Midbrain (tissue), 1 donor: Measurements from ENCODE around the gene EFHD2.
A peak's percentile ranks its signal among the peaks of the same experiment; 100 is the strongest.
"Not testable (repeated sequence)": the region's sequence is repeated elsewhere in the genome, so short reads cannot be mapped to it uniquely, and the experiment has no call there.

ENCODE experiments used
- DNase-seq: peaks from one replicate; lab custom pipeline; 2025; lab: John Stamatoyannopoulos, UW

The EFHD2 gene

DNA sequence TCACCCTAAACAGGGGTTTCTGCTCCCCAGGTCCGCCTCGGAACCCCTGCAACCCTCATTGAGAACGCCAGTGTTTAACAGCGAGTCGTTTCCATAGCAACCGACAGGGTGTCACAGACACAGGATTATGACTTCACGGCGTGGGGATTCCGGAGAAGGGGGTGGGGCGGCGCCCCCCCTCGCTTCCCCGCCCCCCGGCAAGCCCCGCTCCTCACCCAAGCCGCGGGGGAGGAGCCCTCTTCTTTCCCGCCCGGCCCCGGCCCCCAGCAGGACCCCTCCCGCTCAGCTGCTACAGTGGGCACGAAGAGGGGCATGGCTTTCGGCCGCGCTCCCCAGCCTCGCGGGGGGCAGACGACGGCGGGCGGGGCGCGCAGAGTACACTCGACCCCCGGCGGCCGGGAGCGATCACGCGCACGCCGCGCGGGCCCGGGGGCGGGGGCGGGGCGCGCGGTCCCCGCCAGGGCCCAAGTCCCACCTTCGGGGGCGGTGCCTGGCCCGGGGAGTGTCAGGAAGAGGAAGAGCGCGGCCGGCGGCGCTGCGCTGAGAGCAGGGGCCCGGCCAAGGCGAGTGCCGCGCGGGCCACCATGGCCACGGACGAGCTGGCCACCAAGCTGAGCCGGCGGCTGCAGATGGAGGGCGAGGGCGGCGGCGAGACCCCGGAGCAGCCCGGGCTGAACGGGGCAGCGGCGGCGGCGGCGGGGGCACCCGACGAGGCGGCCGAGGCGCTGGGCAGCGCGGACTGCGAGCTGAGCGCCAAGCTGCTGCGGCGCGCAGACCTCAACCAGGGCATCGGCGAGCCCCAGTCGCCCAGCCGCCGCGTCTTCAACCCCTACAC, at the start of gene EFHD2:
EFHD2 (plus strand) TSS at position 501 of the 835 bp plus-strand sequence; CDS start at position 585, 84 bp downstream.
- peak; percentile 52 for DNase-seq

GRCh38 chr1:15360700-15361099, 49.0 kb upstream of the EFHD2 start:
- no peak for DNase-seq

- DNase-seq, result no peak
Measured at GRCh38 chr1:15362096-15362736, 47.5 kb upstream of the EFHD2 start.

DNA sequence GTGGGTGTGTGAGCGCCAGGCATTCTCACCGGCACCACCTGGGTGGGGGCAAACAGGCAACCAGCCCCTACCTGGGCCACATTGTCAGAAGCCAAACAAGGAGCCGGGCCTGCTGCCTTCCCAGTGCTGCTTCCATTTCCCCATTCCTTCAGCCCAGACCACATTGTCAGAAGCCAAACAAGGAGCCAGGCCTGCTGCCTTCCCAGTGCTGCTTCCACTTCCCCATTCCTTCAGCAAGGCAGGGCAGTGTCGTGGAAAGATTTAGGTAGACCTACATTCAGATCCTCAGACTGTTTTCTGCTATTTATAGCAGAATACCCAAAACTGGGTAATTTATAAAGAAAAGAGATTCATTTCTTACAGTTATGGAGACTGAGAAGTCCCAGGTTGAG, 47.0 kb upstream of the EFHD2 start:
- no peak for DNase-seq

DNA sequence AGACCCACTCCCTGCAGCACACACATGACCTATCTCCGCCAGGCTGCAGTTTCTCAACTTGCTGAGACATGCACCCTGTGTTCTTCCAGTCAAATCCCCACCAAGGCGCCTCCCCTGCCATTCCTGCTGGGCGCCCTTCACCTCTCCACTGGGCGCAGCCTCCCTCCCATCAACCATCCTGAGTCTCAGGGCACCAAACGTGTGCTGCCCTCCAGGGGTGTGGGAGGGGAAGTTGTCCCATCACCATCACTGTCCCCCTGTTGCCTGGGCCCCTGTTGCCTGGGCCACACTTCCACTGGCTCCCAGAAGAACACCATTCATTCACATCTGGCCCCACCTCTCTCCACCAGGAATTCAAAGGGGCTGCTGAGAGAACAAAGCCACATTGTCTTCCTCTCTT, 44.9 kb upstream of the EFHD2 start:
- DNase-seq, result no peak

- no peak for DNase-seq
Measured at GRCh38 chr1:15368888-15369287, 40.8 kb upstream of the EFHD2 start.

GRCh38 chr1:15370268-15370667, 39.4 kb upstream of the EFHD2 start:
- no peak for DNase-seq

DNA sequence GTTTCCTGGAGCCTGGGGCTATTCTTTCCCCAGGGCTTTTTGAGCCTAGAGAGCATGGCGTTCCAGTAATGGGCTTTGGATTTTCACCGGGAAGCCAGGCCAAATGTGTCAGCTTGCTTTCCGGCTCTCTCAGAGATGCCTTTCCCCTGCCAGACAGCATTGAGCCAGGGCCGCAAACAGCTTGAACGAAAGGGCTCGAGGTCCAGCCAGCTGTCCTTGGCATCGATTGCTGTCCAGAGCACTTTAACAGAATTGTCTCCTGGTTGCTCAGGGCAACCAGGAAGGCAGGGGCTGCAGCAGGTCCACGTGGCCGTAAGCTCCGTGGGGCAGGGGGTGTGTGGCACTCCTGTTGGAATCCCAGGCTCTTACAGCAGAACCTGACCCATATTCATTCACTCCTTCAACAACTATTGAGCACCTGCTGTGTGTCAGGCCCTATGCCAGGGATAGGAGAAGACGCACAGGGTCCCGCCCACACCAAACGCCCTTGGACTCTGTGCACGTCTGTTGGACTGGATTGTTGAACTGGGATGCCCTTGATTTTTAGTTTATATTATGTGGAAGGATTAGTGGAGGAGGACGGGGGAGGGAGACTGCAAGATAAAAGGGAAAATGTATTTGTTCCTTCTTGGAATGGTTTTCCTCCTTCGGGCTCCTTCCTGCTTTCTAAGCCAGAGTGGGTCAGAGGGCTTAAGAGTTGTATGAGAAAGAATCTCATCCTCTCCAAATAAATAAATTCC, 38.7 kb upstream of the EFHD2 start:
- DNase-seq, result peak; percentile 6

DNA sequence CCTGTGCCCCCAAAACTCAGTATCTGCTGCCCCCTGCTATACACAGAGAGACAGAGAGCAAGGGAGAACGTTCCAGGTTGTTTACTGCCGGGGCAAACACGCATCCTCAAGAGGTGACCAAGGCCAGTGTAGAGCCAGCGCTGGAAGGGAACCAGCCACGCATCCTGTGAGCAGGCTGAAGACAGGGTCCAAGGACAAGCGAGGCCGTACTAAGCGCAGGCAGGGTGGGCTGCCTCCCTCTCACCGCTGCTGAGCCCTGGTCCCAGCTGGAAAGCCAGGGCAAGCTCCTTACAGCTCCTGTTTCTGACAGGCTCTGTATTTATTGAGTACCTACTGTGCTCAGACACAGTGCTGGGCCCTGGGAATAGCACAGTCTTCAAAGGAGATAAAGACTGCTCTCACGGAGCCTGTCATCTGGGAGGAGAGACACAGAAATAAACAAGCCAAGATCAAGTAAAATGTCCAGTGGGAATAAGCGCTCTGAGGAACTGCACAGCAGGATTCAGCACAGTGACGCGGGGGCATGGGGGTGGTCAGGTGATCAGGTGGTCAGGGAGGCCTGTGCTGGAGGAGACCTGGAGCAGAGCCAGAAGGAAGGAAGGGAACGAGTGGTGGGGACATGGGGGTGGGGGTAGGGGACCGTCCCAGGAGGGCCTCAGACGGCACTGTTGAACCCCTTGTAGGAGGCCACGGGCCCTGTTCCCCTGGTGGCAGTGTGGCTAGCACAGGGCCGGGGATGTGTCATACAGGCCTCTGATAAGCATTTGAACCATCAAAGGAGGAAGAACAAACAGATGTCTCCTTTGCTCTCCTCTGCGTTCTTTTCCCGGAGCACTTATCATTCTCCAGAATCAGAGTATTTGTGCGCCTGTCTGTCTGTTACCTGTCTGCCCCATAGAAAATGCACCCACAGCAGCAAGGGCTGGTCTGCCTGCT, 37.8 kb upstream of the EFHD2 start:
- no peak for DNase-seq

DNA sequence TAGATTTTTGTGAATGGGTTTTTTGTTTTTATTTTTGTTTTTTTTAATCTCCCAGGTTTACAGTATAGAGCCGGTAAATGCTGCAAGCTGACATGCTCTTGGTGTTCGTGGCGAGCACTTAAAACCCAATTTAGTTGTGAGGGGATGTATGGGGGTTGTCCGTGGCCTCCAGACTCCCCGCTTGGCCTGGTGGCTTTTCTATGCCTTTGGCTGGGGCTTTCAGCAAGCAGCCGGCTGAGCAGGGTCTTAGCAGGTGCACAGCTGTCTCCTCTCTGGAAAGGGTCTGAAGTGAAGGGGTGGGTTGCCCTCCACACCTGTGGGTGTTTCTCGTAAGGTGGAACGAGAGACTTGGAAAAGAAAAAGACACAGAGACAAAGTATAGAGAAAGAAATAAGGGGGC, 31.0 kb upstream of the EFHD2 start:
- no peak for DNase-seq

DNA sequence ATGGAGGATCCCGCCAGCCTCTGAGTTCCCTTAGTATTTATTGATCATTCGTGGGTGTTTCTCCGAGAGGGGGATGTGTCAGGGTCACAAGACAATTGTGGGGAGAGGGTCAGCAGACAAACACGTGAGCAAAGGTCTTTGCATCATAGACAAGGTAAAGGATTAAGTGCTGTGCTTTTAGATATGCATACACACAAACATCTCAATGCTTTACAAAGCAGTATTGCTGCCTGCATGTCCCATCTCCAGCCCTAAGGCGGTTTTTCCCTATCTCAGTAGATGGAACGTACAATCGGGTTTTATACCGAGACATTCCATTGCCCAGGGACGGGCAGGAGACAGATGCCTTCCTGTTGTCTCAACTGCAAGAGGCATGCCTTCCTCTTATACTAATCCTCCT, 30.5 kb upstream of the EFHD2 start:
- DNase-seq, result not testable (repeated sequence)

DNA sequence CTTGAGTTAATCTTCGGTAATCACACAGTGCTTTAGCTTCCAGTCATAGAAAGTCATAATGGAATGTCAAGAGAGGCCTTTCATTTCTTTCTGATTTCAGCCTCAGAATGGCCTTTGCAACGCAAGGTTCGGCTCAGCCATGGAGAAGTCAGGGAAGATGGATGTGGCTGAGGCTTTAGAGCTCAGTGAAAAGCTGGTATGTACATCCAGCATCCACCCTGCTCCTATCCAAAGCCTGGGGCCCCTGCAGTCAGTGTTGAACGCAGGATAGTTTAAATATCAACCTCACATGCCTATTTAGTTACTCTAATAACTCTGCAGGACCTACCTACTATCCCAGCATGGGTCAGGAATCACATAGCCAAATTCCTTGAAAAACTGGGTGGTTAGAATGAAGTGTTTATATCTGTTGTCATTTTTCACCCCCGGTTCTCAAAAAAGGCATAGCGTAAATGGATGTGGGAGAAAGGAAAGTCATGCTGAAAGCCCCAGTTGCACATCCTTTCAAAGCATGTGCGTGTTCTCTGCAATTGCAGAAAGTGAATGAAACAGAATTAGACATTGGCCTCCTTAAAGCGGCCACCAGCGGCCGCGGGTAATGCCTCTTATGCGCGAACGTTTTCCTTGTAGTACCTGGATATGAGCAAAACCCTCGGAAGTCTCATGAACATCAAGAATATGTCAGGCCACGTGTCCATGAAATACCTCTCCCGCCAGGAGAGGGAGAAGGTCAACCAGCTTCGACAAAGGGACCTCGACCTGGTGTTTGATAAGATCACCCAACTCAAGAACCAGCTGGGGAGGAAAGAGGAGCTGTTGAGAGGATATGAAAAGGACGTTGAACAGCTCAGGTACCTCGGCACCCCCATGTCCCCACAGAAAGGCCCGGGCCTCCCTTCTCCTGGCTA, 28.8 kb upstream of the EFHD2 start:
- no peak for DNase-seq

DNA sequence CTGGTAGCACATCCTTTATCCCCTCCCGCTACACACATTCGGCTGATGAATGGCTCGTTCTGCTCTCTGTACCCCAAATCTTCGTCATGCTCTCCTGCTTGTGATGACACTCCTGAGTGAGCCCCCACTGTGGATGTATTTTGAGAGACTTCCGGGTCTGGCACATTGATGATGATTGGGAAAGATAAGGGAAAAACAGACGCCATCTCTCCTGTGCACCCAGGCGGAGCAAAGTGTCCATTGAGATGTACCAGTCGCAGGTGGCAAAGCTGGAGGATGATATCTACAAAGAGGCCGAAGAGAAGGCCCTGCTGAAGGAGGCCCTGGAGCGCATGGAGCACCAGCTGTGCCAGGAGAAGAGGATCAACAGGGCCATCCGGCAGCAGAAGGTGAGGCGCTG, 27.9 kb upstream of the EFHD2 start:
- DNase-seq, result no peak

DNA sequence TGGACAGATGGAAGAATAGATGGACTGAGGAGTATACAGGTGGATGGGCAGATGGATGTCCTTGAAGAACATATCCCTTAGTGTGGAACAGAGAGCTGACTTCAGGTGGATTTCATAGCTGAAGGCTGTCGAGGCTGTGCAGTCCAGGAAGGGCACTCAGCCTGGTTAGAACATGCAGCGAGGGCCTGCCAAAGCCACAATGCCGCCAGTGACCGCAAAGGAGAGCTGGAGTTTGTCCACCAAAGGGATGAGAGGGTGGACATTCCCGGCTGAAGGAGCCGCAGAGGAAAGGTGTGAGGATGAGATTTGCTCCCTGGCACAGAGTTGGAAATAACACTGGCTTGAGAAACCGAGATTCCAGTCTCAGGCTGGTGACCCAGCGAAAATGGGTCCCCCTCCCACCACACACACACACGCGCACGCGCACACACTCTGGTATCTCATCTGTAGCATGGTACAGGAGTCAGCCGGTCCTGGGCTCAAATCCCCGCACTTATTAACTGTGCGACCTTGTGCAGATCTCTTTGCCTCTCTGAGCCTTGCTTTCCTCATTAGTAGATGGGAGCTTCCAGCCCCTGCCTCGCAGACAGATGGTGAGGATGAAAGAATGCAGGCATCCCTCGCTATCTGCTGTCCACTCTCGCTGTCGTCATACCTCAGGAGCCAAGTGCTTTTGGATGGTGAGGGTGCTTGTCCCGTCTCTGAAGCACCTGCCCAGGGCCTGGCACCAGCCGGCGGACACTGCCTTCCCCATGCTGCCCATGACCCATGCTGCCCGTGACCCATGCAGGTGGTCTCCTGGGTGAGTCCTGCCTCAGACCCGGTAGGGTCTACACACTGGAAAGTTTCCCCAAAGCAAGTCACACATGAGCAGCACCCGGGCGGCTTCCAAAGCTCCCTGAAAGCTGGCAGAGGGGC, 26.8 kb upstream of the EFHD2 start:
- DNase-seq, result no peak

DNA sequence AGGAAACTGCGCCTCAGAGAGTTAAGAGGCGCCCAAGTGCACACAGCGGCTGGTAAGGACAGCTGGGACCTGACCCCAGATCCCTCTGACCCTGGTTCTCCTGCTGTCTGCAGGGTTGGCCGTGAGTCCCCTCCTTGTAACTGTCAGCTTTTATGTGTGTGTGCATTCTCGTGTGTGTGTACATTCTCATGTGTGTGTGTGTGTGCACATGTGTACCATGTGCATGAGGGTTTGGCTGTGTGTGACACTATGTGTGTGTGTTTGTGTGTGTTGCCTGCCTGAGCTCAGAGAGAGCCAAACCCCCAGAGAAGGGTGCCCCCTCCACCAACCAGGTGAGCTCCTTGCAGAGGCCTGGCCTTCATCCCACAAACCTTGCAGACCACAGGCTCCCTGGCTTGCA, 25.9 kb upstream of the EFHD2 start:
- no peak for DNase-seq

DNA sequence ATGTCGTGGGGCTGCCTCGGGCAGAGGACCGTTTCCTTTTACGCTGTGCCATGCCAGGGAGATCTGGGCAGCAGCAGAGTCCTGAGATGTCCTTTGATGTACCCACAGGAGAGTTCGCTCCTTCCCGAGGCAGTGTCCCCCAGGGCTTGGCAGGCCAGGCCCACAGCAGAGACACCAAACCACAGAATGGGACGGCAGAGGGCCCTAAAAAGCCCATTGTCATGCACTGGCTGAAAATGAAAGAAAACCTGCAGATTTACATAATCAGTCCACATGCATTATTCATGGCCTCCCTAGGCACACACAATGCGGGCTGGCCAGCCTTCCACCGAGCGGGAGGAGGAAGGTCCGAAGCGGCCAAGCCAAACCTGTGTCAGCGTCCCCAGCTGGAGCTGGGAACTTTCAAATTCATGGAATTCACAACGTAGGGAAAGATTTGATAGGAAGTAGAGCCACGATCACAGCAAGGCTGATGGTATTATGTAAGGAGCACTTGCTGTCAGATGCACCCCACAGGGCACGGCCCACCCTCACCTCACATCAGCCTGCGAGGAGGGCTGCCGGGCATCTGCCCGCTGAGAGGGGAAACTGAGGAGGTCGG, 25.3 kb upstream of the EFHD2 start:
- DNase-seq, result peak; percentile 70

DNA sequence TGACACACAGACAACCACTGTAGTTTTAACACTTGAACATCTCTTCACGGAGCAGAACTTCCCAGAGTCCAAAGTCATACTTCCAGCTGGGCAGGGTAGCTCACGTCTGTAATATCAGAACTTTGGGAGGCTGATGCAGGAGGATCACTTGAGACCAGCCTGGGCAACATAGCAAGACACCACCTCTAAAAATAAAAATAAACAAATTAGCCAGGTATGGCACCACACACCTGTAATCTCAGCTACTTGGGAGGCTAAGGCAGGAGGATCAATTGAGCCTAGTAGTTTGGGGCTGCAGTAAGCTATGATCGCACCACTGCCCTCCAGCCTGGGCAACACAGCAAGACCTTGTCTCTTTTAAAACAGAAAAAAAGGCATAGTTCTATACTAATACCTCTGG, 24.3 kb upstream of the EFHD2 start:
- DNase-seq, result no peak

GRCh38 chr1:15386164-15386749, 23.4 kb upstream of the EFHD2 start:
- DNase-seq, result peak; percentile 75
